22Rv1 (cell line): ENCODE data around the gene ZNF516.

Source experiments
- H3K27ac ChIP-seq: fragments of 450-650 bp; 2 replicates; pipeline ENCODE4 v1.5.1; 2017
- ZFX ChIP-seq: fragments of 450-650 bp; IDR thresholded peaks from 2 replicates; pipeline ENCODE4 v1.6.1; 2017; ENCODE audit warnings: antibody characterized with exemption, borderline replicate concordance
- TF ChIP-seq, protein P1 (sequence below): fragments of 450-650 bp; IDR thresholded peaks from 2 replicates; pipeline ENCODE4 v1.5.1; 2017; ENCODE audit warnings: mild to moderate bottlenecking

ZNF516 gene

DNA sequence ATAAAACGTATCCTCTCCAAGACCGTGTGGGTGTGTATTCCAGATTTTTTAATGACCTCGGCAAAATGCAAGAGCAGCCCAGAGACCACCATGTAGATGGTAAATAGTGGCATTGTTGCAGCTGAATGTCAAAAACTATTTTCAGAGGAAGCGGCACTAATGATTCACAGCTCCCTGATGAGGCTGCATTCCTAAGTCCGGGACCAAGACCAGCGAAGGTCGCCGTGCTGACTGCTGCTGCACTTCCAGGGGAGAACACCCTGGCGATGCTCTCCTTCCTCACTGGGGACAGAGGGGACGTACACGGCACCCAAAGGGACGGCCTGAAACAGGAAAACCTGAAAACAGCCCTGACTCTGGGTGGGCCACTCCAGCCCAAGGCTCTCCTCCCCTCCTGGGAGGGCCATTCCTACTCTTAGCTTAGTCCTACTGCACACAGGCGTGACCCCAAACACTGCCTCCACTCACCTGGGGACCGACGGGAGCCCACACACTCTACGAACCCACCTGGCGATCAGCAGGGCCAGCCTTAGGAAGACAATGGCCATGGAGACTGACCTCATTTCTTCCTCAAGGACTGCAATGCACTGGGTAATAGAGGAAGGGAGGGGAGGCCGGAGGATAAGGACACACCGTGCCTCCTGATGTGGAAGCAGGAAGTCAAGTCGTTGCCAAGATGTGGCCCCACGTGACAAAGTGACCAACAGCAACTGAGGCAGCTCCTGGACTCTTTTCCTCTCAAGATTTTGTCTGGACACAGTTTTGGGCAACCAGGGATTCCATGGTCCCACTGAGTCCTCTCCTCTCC lies 82.8 kb downstream of the ZNF516 start:
- no peak for TF ChIP-seq ZFX
- TF ChIP-seq, protein P1, sequence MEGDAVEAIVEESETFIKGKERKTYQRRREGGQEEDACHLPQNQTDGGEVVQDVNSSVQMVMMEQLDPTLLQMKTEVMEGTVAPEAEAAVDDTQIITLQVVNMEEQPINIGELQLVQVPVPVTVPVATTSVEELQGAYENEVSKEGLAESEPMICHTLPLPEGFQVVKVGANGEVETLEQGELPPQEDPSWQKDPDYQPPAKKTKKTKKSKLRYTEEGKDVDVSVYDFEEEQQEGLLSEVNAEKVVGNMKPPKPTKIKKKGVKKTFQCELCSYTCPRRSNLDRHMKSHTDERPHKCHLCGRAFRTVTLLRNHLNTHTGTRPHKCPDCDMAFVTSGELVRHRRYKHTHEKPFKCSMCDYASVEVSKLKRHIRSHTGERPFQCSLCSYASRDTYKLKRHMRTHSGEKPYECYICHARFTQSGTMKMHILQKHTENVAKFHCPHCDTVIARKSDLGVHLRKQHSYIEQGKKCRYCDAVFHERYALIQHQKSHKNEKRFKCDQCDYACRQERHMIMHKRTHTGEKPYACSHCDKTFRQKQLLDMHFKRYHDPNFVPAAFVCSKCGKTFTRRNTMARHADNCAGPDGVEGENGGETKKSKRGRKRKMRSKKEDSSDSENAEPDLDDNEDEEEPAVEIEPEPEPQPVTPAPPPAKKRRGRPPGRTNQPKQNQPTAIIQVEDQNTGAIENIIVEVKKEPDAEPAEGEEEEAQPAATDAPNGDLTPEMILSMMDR, result no peak
- H3K27ac ChIP-seq, result no peak overlapping the region

DNA sequence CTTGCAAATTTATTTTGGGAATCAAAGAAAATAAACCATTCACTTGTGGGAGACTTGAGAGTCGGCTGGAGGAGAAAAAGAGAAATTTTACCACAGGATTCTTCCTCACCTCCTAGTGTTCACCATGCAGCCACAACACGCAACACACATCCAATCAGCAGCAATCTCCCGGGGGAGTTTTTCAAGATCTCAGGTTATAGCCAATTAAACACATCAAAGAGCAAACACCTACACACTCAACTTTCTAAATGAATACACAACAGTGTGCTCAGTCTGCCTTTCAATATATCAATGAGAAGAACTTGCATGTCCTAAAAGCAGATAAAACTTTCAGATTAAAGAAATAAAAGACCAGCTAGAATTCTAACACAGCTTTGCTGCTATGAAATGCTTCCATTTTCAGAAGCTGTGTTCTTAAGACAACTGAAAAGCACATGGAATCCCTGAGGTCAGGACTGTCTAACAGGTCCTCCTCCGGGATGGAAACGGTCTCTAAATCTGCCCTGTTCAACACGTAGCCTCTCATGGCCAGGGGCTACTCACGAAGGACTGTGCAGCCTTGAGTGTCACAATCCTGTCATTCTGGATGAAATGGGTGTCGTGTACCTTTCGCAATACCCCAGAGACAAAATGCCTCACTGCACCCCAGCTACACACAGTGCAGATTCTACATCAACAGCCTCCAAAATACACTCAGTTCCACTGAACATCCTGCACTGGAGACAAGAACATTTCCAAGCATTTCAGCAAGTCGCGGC lies 84.2 kb downstream of the ZNF516 start:
- no peak overlapping the region for H3K27ac ChIP-seq
- TF ChIP-seq, protein P1, result no peak
- no peak for TF ChIP-seq ZFX

DNA sequence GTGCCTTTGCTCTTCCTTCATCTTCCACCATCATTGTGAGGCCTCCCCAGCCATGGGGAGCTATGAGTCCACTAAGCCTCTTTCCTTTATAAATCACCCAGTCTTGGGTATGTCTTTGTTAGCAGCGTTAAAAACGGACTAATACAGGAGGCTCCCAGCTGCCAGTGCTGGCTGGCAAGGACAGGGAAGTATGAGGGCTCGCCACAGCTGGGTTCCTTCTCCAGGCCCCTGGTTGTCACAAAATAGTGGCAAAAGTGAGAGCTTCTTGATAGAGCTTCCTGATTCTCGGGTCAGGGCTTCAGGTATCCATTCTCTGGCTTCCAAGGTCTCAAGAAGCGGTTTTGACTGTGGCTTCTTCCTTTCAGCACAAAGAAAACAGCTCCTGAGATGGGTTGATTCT lies 85.0 kb downstream of the ZNF516 start:
- no peak for TF ChIP-seq ZFX
- TF ChIP-seq, protein P1, result no peak

DNA sequence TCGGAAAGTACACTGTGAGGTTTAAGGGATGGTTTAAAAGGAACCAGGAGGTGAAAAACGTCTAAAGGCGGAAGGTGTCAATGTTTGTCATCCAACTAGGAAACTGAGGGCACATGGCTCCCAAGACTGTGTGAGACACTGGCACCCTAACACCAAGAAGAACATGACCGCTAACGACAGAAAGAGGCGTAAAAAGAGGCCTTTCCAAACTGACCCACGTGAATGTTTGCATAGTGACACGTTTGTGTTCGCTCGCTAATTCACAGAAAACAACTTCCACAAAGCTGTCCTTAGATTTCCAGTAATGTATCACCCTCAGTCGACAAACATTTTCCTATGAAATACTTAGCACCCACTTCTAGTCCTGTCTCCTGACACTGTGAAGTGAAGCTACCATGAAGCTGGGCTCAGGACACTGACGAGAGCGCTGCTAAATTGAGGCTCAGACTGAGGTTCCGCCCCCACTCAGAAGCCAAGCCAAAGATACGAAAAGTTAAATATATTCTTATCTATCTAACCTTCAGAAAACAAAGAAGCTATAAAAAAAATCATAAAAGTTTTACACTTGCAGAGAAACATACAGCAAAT lies 86.5 kb downstream of the ZNF516 start:
- no peak overlapping the region for H3K27ac ChIP-seq
- no peak for TF ChIP-seq ZFX
- TF ChIP-seq, protein P1, result no peak

More for the DNA sequence above, 85.0 kb downstream of the ZNF516 start:
- no peak overlapping the region for H3K27ac ChIP-seq

DNA sequence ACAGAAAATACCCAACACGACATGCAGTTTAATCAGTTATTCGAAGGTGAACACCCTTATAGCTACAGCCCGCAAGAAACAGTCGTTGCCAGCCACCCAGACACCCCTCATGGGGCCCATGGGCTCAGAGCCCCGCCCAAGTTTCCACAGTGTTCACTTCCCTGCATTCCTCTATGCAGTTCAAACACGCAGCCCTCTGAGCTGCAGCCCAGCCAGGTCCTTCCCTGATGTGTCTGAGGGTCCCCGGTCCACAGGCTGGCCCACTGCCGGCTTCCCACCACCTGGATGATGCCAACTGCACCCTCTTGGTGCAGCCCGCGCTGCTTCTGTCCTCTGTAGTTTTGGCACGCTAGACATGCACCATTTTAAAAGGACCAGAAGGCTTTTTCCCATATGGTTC lies 87.4 kb downstream of the ZNF516 start:
- no peak for TF ChIP-seq ZFX
- TF ChIP-seq, protein P1, result no peak
- no peak overlapping the region for H3K27ac ChIP-seq

DNA sequence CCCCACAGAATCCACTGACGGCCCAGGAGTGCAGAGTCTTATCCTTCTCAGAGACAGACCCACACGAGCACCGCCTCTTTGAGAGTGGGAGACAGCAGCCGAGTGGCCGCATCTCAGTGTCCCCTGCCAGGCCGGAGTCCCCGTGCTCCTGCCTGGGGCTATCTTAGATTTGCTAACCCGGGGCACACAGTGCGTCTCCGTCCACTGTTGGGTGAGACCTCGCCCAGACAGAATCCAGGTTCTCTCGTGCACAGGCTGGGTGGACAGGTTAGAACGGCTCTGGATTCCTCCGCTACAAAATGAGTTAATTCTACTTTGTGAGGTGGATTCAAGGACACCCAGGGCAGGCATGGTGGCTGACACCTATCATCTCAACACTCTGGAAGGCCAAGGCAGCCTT lies 88.3 kb downstream of the ZNF516 start:
- TF ChIP-seq, protein P1, result no peak
- H3K27ac ChIP-seq, result no peak overlapping the region
